Heart left ventricle (tissue), 16 donors: ENCODE measurements around the gene ANKRD35. TPM values are rescaled to one million over a fixed set of nuclear protein-coding genes. Genes with fewer than 3 reads are reported as not detected.

Experiments
- ATAC-seq, 4 donors: fragments of 200-7000 bp; cut with Tn5 transposase; one replicate each; pipeline ENCODE4 v1.9.1; 2020 to 2022; ENCODE audit warnings: moderate library complexity in 4 of 4, mild to moderate bottlenecking in 3 of 4, moderate number of reproducible peaks in 1 of 4
- DNase-seq, 5 donors: peaks; one replicate each; pipeline ENCODE4 v3.0.0-alpha.2; 2020
- H3K27ac ChIP-seq, 12 donors: fragments of 200-600 bp; sonication (generic) in 4 of 12; one replicate each; pipeline versions ENCODE4 v1.5.0 to v1.8.0; 2016 to 2022; ENCODE audit warnings: mild to moderate bottlenecking in 2 of 12
- H3K27me3 ChIP-seq, 9 donors: fragments of 200-600 bp; sonication (generic) in 2 of 9; one replicate each; pipeline versions ENCODE4 v1.5.1 to v1.8.0; 2016 to 2022; ENCODE audit warnings: mild to moderate bottlenecking in 3 of 9
- H3K36me3 ChIP-seq, 9 donors: fragments of 200-600 bp; sonication (generic) in 2 of 9; one replicate each; pipeline versions ENCODE4 v1.5.0 to v1.8.0; 2018 to 2022; ENCODE audit warnings: mild to moderate bottlenecking in 2 of 9
- H3K4me1 ChIP-seq, 12 donors: fragments of 200-600 bp; sonication (generic) in 4 of 12; one replicate each; pipeline versions ENCODE4 v1.5.0 to v1.8.0; 2016 to 2022; ENCODE audit warnings: mild to moderate bottlenecking in 3 of 12
- H3K4me3 ChIP-seq, 12 donors: fragments of 200-600 bp; sonication (generic) in 4 of 12; one replicate each; pipeline versions ENCODE4 v1.5.0 to v1.8.0; 2017 to 2022; ENCODE audit warnings: mild to moderate bottlenecking in 9 of 12, moderate library complexity in 4 of 12
- H3K9me3 ChIP-seq, 12 donors: fragments of 200-600 bp; sonication (generic) in 4 of 12; one replicate each; pipeline versions ENCODE4 v1.5.0 to v1.8.0; 2016 to 2022; ENCODE audit warnings: mild to moderate bottlenecking in 1 of 12
- CTCF ChIP-seq, 12 donors: fragments of 200-600 bp; sonication (generic) in 4 of 12; IDR thresholded peaks; one replicate each; pipeline versions ENCODE4 v1.5.0 to v1.8.0; 2018 to 2022; ENCODE audit warnings: antibody characterized with exemption in 12 of 12, mild to moderate bottlenecking in 5 of 12
- POLR2A ChIP-seq, 2 donors: fragments of 450-650 bp; IDR thresholded peaks; one replicate each; pipeline ENCODE4 v1.6.1; 2017; ENCODE audit warnings: antibody characterized with exemption in 2 of 2, mild to moderate bottlenecking in 2 of 2, moderate library complexity in 2 of 2
- WGBS, 4 donors: extraction: QIAGEN DNeasy Blood & Tissue Kit in 2 of 4; methylation state at CpG; one replicate each; pipeline versions ENCODE4 v1.1.5 to v1.1.7; 2013 to 2018; 5-methylcytosine and 5-hydroxymethylcytosine counted together
- intact Hi-C, 10 donors: fragments of 100-400 bp; cut with DNase I; formaldehyde crosslinking; loops; one replicate each; pipeline versions ENCODE4 v1.11.1 to v1.14.2; 2022
- polyA plus RNA-seq, 2 donors: library from polyadenylated mRNA; stranded (reverse); fragments of 200-250 nt; gene quantifications; one replicate each; pipeline ENCODE4 v1.2.3, GENCODE V29; 2013
- total RNA-seq, 9 donors: library from RNA; depleted of rRNA in 2 of 9; stranded (reverse); fragments of >200 nt in 2 of 9; fragmentation: NEBNext Ultra II Directional in 3 of 9; extraction: Animal tissue kit (Norgen Biotek cat#: 25700) in 3 of 9; gene quantifications; one replicate each; pipeline versions ENCODE4 v1.1.0 to v1.2.4, GENCODE V29; 2016 to 2023
- donor health status: ischemic (EF 13 %, LVEDD 7.1; RV severe dilation, severe dysfunction).
- donor health status: healthy with polysubstance abuse.
- donor health status: DM: no; HTN: yes; CAD: no.
- donor health status: DM: no; HTN: no; CAD: no.
- donor health status: ischemic (EF 25% LVEDD 6.9; RV normal size, moderate dysfunction).
- donor health status: ischemic (EF 25% LVEDD 5.7; RV mildly dilated, moderate dysfunction).
- donor health status: healthy.
- donor health status: DM: yes; HTN: yes; CAD: no.
- donor health status: ischemic (EF 35%, LVEDD 5.7; RV mildly dilated, moderate dysfunction).
- donor health status: nonischemic (EF 11% LVEDD 7.7; RV severe dilation, severe dysfunction).
- donor health status: DM: yes; HTN: yes; CAD: no.
- donor health status: PGD.
- donor health status: ischemic (EF 29% LVEDD 5.4; RV normal size, mild dysfunction).
- donor health status: nonischemic (EF 23%, LVEDD 6.1; RV moderate dilation, normal function).

ANKRD35 gene
- total and polyA plus RNA-seq, 11 donors = 0.29 to 1.5 (median 0.51) TPM

GRCh38 chr1:145863282-145864018 lies 22.2 kb downstream of the ANKRD35 start:
- no peak overlapping the region for H3K4me3 ChIP-seq
- H3K36me3 ChIP-seq = peaks cover 0 to 19% (median 0%) of the 10 kb centered on the region in 9 donors
- intact Hi-C loops = no loop called here
- DNase-seq = no peak
- 70 to 78% (median 76%) methylated on average over 5 of the region's 5 CpGs for WGBS, 4 donors
- TF ChIP-seq CTCF (IDR thresholded peaks at IDR 0.05) = no peak
- TF ChIP-seq POLR2A (IDR thresholded peaks at IDR 0.05) = no peak
- H3K9me3 ChIP-seq = no peaks in the 10 kb centered on the region
- no peak overlapping the region for H3K27ac ChIP-seq
- H3K4me1 ChIP-seq = peaks cover 0 to 9% (median 5%) of the 10 kb centered on the region in 12 donors
- ATAC-seq = no peak
- no peaks in the 10 kb centered on the region for H3K27me3 ChIP-seq

- H3K36me3 ChIP-seq = peaks cover 0 to 25% (median 22%) of the 10 kb centered on the region in 9 donors
- intact Hi-C loops = loop anchor here in 5 of 10 donors (2.0 to 10.0 kb wide), 7 partner anchors 48 to 118 kb away; partner anchors contain the start of genes LIX1L (in 4 of the 5), ANKRD34A (in 1 of the 5), ITGA10 (in 1 of the 5) and POLR3GL (in 1 of the 5)
These were observed 26.1 kb downstream of the ANKRD35 start for GRCh38 chr1:145859491-145860023.

GRCh38 chr1:145858901-145859490 lies 26.7 kb downstream of the ANKRD35 start, which contains the start of gene PIAS3:
PIAS3 (minus strand) TSS chr1:145859081; CDS start chr1:145858990, 91 bp downstream.
- peak within 1 kb of the TSS; percentile 89 to 95 (median 92) for H3K27ac ChIP-seq
- H3K4me1 ChIP-seq = peaks cover 0 to 22% (median 13%) of the 10 kb centered on the region in 12 donors
- intact Hi-C loops = loop anchor here in 5 of 10 donors (2.0 to 10.0 kb wide), 7 partner anchors 48 to 118 kb away; partner anchors contain the start of genes LIX1L (in 4 of the 5), ANKRD34A (in 1 of the 5), ITGA10 (in 1 of the 5) and POLR3GL (in 1 of the 5)
- TF ChIP-seq POLR2A (IDR thresholded peaks at IDR 0.05) (peak in 1 of 2 donors; percentile 91), CTCF (IDR thresholded peaks at IDR 0.05) (no peak)
- no peaks in the 10 kb centered on the region for H3K27me3 ChIP-seq
- DNase-seq = peak; percentile 96 to 98 (median 98)
- H3K4me3 ChIP-seq = peak within 1 kb of the TSS; percentile 55 to 97 (median 90)
- ATAC-seq = peak; percentile 96 to 97 (median 96)
- H3K9me3 ChIP-seq = no peaks in the 10 kb centered on the region
- peaks cover 0 to 31% (median 27%) of the 10 kb centered on the region in 9 donors for H3K36me3 ChIP-seq
- 0 to 1% (median 1%) methylated on average over 38 to 42 of the region's 42 CpGs for WGBS, 4 donors

More at GRCh38 chr1:145859491-145860023, 26.1 kb downstream of the ANKRD35 start:
- H3K27ac ChIP-seq = peak overlapping the region; percentile 89 to 95 (median 92)
- ATAC-seq = peak; percentile 77 to 92 (median 90)
- H3K4me3 ChIP-seq = peak overlapping the region; percentile 55 to 97 (median 90)
- H3K4me1 ChIP-seq = peaks cover 0 to 22% (median 13%) of the 10 kb centered on the region in 12 donors
- H3K9me3 ChIP-seq = no peaks in the 10 kb centered on the region
- peak; percentile 92 to 94 (median 94) for DNase-seq
- H3K27me3 ChIP-seq = no peaks in the 10 kb centered on the region
- 0 to 1% (median 0%) methylated on average over 20 to 41 of the region's 41 CpGs for WGBS, 4 donors
- peak in 3 of 12 donors; percentile 9 to 32 (median 19) for TF ChIP-seq CTCF (IDR thresholded peaks at IDR 0.05)
- peak; percentile 8 to 70 for TF ChIP-seq POLR2A (IDR thresholded peaks at IDR 0.05)
